Kidney epithelial cell (primary cell): ENCODE data around the gene RUFY2. TPM values are rescaled to one million over a fixed set of nuclear protein-coding genes. Genes with fewer than 3 reads are reported as not detected.
A peak's percentile ranks its signal among the peaks of the same experiment; 100 is the strongest.

ENCODE experiments used
- DNase-seq: peaks from one replicate; pipeline ENCODE4 v3.0.0-alpha.2; 2010; ENCODE audit warnings: low read depth
- H3K27me3 ChIP-seq: 2 replicates; pipeline ENCODE4 v1.6.0; 2011; ENCODE audit warnings: low read length; ENCODE audit not compliant: control insufficient read depth, insufficient read depth
- H3K36me3 ChIP-seq: 2 replicates; pipeline ENCODE4 v1.5.1; 2011; ENCODE audit warnings: low read length; ENCODE audit not compliant: control insufficient read depth, insufficient read depth
- H3K4me3 ChIP-seq: 2 replicates; pipeline ENCODE4 v1.5.1; 2011; ENCODE audit warnings: low read depth, mild to moderate bottlenecking, control low read depth, low read length
- CTCF ChIP-seq: IDR thresholded peaks from 2 replicates; pipeline ENCODE4 v1.5.1; 2011; ENCODE audit warnings: mild to moderate bottlenecking, moderate library complexity, low read length, control low read depth, inconsistent platforms; ENCODE audit not compliant: insufficient read depth, poor library complexity, severe bottlenecking
- total RNA-seq: library from RNA; depleted of rRNA; stranded (reverse); fragments of >200 nt; gene quantifications from 2 replicates; pipeline ENCODE4 v1.2.3, GENCODE V29; 2015

Gene RUFY2
- total RNA-seq, 1 donor from 2014 or later, result 13.0 TPM

GRCh38 chr10:68333058-68333395 lies 74.0 kb downstream of the RUFY2 start:
- no peaks in the 10 kb centered on the region for H3K27me3 ChIP-seq

GRCh38 chr10:68332259-68333057 lies 74.6 kb downstream of the RUFY2 start, which contains the start of gene PBLD:
TSS of gene PBLD (minus strand) at chr10:68332928. CDS start at chr10:68306844, 26,084 bp downstream.
- peak; percentile 57 for TF ChIP-seq CTCF
- DNase-seq, result no peak
- Histone ChIP-seq H3K4me3 (peak within 1 kb of the TSS; percentile 66), H3K36me3 (no peaks in the 10 kb centered on the region), H3K27me3 (no peaks in the 10 kb centered on the region)

More at GRCh38 chr10:68333058-68333395, 74.0 kb downstream of the RUFY2 start:
- TF ChIP-seq CTCF, result no peak
- H3K36me3 ChIP-seq, result no peaks in the 10 kb centered on the region
- DNase-seq, result no peak
- peak overlapping the region; percentile 66 for H3K4me3 ChIP-seq

GRCh38 chr10:68331455-68332258 lies 75.4 kb downstream of the RUFY2 start, which contains the start of gene HNRNPH3:
TSS of gene HNRNPH3 (plus strand) at chr10:68332064. CDS start at chr10:68337222, 5,158 bp downstream.
- Histone ChIP-seq H3K36me3 (no peaks in the 10 kb centered on the region), H3K27me3 (no peaks in the 10 kb centered on the region), H3K4me3 (peak within 1 kb of the TSS; percentile 66)
- no peak for TF ChIP-seq CTCF
- DNase-seq, result peak; percentile 84

DNA sequence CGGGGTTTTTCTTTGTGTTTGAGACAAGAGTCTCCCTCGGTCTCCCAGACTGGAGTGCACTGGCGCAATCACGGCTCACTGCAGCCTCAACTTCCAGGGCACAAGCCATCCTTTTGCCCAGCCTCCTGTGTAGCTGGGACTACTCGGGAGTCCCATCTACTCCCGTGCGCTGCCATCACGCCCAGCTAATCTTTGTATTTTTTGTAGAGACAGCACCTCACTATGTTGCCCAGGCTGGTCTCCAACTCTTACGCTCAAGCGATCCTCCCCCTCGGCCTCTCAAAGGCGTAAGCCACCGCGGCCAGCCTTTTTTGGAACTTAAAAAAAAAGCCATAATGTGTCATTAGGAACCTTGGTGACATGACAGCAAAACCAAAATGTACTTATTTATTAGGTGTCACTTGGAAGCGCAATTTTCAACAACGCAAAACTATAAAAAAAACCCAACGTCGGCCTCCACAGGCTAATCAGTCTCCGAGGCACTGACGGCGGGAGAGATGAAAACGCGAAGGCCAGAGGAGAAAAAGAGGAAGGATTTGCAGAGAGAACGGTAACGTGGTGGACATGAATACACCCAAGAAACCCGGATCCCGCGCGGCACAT lies 76.1 kb downstream of the RUFY2 start:
- DNase-seq, result no peak
- Histone ChIP-seq H3K36me3 (no peaks in the 10 kb centered on the region), H3K4me3 (peak overlapping the region; percentile 66), H3K27me3 (no peaks in the 10 kb centered on the region)
- TF ChIP-seq CTCF, result no peak

DNA sequence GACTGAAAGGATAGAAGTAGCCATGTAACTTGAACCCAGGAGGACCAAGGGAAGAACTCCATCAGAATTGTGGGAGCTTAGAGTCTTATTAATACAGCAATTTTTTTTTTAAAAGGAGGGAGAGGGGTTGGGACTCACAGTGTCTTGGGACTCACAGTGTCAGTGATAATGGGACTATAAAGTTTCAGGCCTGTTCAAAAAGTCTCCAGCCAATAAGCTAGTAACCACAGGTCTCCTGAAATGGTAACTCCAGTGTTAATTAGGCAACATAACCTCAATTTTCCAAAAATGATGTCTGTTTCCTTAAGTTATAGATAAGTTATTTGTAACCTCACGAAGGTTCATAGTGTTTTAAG lies 77.6 kb downstream of the RUFY2 start:
- no peaks in the 10 kb centered on the region for H3K36me3 ChIP-seq
- H3K27me3 ChIP-seq, result no peaks in the 10 kb centered on the region
- TF ChIP-seq CTCF, result no peak
- DNase-seq, result no peak
- no peak overlapping the region for H3K4me3 ChIP-seq
